GM19043 (cell line): ENCODE results near the gene RAB40A.
"Not testable (repeated sequence)": the region's sequence is repeated elsewhere in the genome, so short reads cannot be mapped to it uniquely, and the experiment has no call there.

ENCODE experiments used
- ATAC-seq: cut with Tn5 transposase; IDR thresholded peaks from one replicate; pipeline ENCODE4 v1.9.1; 2021; ENCODE audit warnings: low read depth; ENCODE audit not compliant: unreplicated experiment

The RAB40A gene

GRCh38 chrX:103467156-103467555, 52.1 kb downstream of the RAB40A start:
- no peak for ATAC-seq

GRCh38 chrX:103464774-103465117, 54.5 kb downstream of the RAB40A start:
- ATAC-seq: peak; percentile 84

- ATAC-seq: peak; percentile 56
Observed at GRCh38 chrX:103464072-103464773, 55.1 kb downstream of the RAB40A start.

- no peak for ATAC-seq
Observed at GRCh38 chrX:103461156-103461555, 58.1 kb downstream of the RAB40A start.

- not testable (repeated sequence) for ATAC-seq
Observed at GRCh38 chrX:103460001-103460755, 59.1 kb downstream of the RAB40A start.

GRCh38 chrX:103453655-103454054, 65.6 kb downstream of the RAB40A start:
- ATAC-seq: no peak
